Mesothelial cell of epicardium (in vitro differentiated cells): ENCODE data around the gene TRAF6. TPM values are rescaled to one million over a fixed set of nuclear protein-coding genes. Genes with fewer than 3 reads are reported as not detected.
A peak's percentile ranks its signal among the peaks of the same experiment; 100 is the strongest.

ENCODE experiments used
- DNase-seq, 2 experiments: peaks; one replicate each; pipeline ENCODE4 v3.0.0; 2021; ENCODE audit warnings: low spot score in 2 of 2; ENCODE audit not compliant: unreplicated experiment in 2 of 2
- H3K27ac Mint-ChIP-seq: 2 replicates; pipeline ENCODE4 v1.8.0; 2021; ENCODE audit warnings: mixed read lengths
- H3K27me3 Mint-ChIP-seq: 2 replicates; pipeline ENCODE4 v1.8.0; 2021; ENCODE audit warnings: low read depth, mixed read lengths
- H3K36me3 Mint-ChIP-seq: 2 replicates; pipeline ENCODE4 v1.8.0; 2021; ENCODE audit warnings: mixed read lengths
- H3K4me1 Mint-ChIP-seq: 2 replicates; pipeline ENCODE4 v1.8.0; 2021; ENCODE audit warnings: mixed read lengths
- H3K4me3 Mint-ChIP-seq: 2 replicates; pipeline ENCODE4 v1.8.0; 2021; ENCODE audit warnings: mild to moderate bottlenecking, moderate library complexity, mixed read lengths
- H3K9me3 Mint-ChIP-seq: 2 replicates; pipeline ENCODE4 v1.8.0; 2021; ENCODE audit warnings: mixed read lengths
- total RNA-seq: library from RNA; stranded (reverse); gene quantifications from 3 replicates; pipeline ENCODE4 v1.2.1, GENCODE V29; 2021
- TF ChIP-seq, protein P1 (sequence below): fragments of 200-600 bp; sonication (generic); IDR thresholded peaks from one replicate; pipeline ENCODE4 v1.5.0; 2021; ENCODE audit warnings: antibody characterized with exemption; ENCODE audit not compliant: unreplicated experiment

The TRAF6 gene
- total RNA-seq, 1 donor from 2014 or later = 17.8 TPM

DNA sequence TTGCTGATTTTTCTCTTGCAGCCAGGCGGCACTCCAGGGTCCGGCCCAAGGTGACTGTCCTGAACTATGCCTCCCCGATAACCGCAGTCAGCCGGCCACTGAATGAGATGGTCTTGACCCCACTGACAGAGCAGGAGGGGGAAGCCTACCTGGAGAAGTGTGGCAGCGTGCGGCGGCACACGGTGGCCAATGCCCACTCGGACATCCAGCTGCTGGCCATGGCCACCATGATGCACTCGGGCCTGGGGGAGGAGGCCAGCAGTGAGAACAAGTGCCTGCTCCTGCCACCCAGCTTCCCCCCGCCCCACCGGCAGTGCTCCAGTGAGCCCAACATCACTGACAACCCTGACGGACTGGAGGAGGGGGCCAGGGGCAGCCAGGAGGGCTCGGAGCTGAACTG is 47.8 kb downstream of the TRAF6 start:
- H3K4me3 Mint-ChIP-seq = no peak overlapping the region
- TF ChIP-seq, protein P1, sequence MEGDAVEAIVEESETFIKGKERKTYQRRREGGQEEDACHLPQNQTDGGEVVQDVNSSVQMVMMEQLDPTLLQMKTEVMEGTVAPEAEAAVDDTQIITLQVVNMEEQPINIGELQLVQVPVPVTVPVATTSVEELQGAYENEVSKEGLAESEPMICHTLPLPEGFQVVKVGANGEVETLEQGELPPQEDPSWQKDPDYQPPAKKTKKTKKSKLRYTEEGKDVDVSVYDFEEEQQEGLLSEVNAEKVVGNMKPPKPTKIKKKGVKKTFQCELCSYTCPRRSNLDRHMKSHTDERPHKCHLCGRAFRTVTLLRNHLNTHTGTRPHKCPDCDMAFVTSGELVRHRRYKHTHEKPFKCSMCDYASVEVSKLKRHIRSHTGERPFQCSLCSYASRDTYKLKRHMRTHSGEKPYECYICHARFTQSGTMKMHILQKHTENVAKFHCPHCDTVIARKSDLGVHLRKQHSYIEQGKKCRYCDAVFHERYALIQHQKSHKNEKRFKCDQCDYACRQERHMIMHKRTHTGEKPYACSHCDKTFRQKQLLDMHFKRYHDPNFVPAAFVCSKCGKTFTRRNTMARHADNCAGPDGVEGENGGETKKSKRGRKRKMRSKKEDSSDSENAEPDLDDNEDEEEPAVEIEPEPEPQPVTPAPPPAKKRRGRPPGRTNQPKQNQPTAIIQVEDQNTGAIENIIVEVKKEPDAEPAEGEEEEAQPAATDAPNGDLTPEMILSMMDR = no peak
- H3K27ac Mint-ChIP-seq = no peak overlapping the region
- no peak for DNase-seq
- H3K4me1 Mint-ChIP-seq = peaks cover 4% of the 10 kb centered on the region
- H3K27me3 Mint-ChIP-seq = no peaks in the 10 kb centered on the region
- peaks cover 3% of the 10 kb centered on the region for H3K36me3 Mint-ChIP-seq
- no peaks in the 10 kb centered on the region for H3K9me3 Mint-ChIP-seq

DNA sequence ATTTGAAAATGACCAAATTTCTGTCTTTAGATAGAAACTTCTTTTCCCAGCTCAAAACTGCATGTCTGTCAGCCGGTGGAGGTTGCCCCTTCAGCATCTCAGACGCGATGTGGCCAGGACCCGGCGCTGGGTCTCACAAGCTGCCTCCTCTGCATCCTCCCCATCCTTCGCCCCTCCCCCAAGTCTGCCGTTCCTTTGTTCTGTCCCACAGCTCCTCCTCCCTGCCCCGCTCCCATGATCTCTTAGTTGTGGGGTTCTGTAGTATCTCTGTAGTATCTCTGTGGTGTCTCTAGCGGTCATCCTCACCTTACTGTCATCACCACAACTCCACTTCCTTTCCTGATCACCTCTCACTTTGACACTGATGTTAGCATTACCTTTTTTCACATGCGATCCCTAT is 49.9 kb downstream of the TRAF6 start:
- TF ChIP-seq, protein P1 = no peak
- Mint-ChIP-seq H3K4me1 (peaks cover 16% of the 10 kb centered on the region), H3K27ac (no peak overlapping the region), H3K9me3 (no peaks in the 10 kb centered on the region), H3K27me3 (no peaks in the 10 kb centered on the region), H3K36me3 (peaks cover 3% of the 10 kb centered on the region), H3K4me3 (no peak overlapping the region)
- no peak for DNase-seq

DNA sequence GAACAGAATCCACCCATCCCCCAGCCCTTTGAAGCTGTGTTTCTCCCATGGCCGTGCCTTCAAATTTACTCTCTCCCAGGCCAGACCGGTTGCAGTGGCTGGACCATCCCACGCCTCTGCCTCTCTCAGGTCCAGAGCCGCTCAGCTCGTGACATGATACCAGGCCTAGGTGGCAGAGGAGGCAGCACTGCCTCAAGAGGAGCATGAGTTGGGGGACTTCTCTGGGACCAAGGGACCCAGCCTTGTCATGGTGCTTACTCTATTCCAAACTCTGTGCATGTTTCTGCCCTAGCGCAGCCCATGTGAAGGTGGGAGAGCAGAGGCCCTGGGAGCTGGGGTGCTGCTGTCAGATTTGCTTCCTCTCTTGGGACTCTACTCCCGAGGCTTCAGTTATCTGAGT is 51.0 kb downstream of the TRAF6 start:
- DNase-seq = no peak
- Mint-ChIP-seq H3K27me3 (no peaks in the 10 kb centered on the region), H3K4me3 (no peak overlapping the region), H3K9me3 (no peaks in the 10 kb centered on the region), H3K27ac (no peak overlapping the region), H3K4me1 (peaks cover 20% of the 10 kb centered on the region), H3K36me3 (peaks cover 3% of the 10 kb centered on the region)
- TF ChIP-seq, protein P1 = no peak

DNA sequence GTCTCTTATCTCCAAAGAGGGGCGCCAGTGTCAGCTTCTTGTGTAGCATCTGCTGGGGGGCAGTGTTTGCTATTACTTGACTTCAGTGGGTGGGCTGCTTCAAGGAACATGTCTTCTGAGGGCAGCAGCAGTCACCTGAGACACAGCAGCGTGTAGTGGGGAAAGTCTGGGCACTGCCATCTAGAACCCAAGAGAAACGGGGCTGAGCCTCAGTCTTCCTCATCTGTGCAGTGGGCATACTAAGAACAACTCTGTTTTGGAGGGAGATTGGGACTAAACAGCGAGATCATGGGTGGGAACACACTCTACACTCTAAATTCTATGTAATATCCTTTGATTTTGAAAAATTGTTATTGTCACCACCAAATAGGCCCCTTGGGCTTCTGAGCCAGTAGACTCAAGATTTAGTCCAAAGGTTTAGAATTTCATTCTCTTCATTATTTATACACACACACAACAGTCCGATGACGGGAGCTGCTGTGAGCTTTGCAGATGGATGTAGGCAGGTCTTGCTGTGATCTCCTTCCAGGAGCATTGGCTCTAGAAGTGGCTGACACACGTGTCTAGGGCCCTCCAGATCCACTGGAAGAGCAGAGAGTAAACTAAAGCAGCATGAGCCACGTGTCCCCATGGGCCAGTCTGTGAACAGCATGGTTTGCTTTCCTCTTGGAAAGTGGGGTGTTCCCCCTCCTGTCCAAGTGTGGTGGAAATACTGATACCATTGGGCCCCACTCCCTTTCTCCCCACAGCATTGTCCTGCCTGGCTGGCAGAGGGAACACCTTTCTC is 51.8 kb downstream of the TRAF6 start:
- H3K36me3 Mint-ChIP-seq = peaks cover 3% of the 10 kb centered on the region
- H3K4me1 Mint-ChIP-seq = peaks cover 15% of the 10 kb centered on the region
- no peaks in the 10 kb centered on the region for H3K9me3 Mint-ChIP-seq
- H3K27ac Mint-ChIP-seq = no peak overlapping the region
- no peak for DNase-seq
- H3K27me3 Mint-ChIP-seq = no peaks in the 10 kb centered on the region
- H3K4me3 Mint-ChIP-seq = no peak overlapping the region
- TF ChIP-seq, protein P1 = no peak

GRCh38 chr11:36456156-36456555 is 53.9 kb downstream of the TRAF6 start:
- TF ChIP-seq, protein P1 = no peak
- Mint-ChIP-seq H3K4me3 (no peak overlapping the region), H3K9me3 (no peaks in the 10 kb centered on the region), H3K27me3 (no peaks in the 10 kb centered on the region), H3K4me1 (peaks cover 27% of the 10 kb centered on the region), H3K27ac (peak overlapping the region; percentile 94), H3K36me3 (no peaks in the 10 kb centered on the region)
- DNase-seq = no peak
